HPDE6-E6E7 (cell line): Measurements from ENCODE around the gene GALNT2.

ENCODE experiments used
- DNase-seq: peaks from one replicate; pipeline ENCODE4 v3.0.0; 2011; ENCODE audit warnings: missing footprints; ENCODE audit errors: extremely low spot score

GALNT2 gene

DNA sequence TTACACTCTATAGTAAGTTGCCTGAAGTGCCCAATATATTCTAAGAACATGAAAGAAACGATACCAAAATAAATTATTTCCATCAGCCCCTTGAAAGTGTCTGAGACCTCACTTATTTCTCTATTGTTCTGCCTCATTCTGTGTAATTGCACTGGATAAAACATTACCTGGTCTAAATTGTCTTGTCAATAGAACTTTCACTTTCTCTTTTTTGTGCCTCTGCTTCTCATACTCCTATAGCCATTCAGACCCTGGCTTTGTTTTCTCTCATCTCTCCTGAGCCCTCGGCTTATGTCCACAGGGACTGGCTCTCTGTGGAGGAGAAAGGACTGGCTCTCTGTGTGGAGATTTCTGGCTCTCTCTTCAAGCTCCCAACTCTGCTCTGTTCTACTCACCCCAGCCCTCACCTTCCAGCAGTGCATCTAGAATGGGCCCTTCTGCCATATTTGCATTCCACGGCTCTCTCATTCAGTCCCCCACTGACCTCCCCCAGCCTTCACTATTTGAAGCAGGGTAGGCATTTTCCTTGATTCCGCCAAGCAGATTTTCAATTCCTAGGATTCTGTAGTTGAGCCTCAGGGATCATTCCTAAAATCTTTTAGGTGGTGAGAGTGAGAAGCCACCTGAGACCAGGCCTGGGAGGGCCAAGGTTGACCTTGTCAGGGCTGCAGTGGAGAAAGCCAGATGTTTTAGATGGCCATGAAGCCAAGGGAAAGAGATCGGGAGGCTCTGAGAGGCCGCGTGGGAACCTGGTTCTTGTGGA lies 15.9 kb upstream of the GALNT2 start:
- DNase-seq, result no peak

DNA sequence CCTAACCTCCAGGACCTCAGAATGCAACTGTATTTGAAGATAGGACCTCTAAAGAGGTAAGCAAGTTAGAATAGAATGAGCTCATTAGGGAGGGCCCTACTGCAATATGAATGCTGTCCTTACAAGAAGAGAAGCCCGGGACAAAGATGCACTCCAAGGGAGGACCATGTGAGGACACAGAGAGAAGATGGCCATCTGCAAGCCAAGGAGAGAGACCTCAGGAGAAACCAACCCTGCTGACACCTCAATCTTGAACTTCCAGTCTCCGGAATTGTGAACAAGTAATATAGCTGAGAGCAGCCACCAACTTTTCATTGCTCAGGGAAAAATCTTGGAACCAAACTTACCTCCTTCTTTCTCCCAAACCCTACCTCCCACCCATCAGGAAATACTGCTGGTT lies 15.0 kb upstream of the GALNT2 start:
- DNase-seq, result no peak

DNA sequence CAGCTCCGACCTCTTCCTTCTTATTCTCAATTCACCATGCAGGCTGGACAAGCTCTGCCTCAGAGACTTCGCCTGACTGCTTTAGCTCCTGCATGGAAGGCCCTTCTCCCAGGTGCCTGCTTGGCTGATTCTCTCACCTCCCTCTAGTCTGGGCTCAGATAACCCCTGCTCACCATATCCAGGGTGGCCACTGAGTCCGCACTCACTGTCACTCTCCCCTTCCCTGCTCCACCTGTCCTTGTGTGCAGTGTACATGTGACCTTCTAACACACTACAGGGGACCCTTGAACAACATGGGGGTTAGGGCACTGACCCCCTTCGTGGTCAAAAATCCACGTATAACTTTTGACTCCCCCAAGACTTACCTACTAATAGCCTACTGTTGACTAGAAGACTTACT lies 14.4 kb upstream of the GALNT2 start:
- DNase-seq, result no peak

DNA sequence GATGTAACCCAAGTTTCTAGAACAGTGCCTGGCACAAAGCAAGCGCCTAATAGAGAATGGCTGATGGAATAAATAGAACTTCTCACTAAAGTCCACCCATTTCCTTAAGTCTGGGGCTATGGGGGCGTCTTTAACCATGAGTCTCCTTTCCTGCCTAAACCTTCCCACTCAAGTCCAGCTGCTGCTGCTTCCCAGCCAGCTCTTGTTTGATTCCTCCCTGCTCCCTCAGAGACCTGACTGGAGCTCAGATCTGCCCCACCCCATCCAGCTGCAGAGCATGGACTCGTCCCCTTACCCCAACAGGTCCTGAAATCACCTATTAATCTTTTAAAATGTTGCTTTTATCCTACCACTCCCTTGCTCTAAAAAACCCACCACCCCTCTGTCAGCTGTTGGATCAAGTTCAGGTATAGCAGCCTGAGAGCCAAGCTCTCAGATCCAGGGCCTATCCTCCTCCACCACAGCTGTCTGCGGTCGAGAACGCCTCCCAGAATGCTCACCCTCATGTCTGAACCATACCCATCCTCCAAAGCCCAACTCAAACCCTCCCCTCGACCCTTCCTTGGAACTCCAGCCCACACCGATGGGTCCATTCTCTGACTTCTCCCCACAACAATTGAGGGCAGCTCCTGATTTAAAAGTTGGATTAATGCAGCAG lies 12.8 kb upstream of the GALNT2 start:
- DNase-seq, result no peak

DNA sequence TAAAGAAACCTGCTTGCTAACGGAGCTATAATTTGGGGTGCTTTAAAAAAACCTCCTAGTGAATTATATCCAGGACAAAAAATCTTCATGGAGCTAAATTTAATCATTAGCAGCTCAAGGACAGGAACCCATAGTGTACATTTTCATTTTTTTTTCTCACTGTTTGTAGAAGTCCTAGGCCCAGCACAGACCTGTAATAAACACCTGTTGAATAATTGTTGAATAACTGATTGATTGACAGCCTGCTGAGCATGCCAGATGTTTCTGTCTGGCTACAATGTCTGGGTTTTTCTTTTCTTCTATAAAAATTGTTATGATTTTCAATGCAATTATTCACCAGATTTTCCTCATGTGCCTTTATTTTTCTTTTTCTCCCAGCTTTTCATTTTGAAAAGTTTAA lies 10.9 kb upstream of the GALNT2 start:
- no peak for DNase-seq

DNA sequence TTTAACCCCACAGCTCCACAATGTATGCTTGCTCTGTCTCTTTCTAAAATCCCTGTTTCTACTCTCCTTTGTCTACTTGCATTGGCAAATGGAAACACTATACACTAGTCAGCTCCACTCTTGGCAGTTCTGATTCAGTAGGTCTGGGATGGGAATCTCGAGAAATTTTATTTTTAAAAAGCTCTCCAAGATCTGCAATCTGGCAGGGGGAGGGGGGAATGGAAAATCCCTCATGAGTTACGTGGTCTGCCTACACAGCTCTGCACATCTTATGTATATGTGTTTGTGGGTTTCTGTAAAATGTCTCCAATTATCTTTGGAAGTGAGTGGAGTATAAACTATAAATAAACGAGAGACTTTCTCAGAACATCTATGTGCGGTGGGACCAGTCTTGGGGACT lies 9.9 kb upstream of the GALNT2 start:
- no peak for DNase-seq

DNA sequence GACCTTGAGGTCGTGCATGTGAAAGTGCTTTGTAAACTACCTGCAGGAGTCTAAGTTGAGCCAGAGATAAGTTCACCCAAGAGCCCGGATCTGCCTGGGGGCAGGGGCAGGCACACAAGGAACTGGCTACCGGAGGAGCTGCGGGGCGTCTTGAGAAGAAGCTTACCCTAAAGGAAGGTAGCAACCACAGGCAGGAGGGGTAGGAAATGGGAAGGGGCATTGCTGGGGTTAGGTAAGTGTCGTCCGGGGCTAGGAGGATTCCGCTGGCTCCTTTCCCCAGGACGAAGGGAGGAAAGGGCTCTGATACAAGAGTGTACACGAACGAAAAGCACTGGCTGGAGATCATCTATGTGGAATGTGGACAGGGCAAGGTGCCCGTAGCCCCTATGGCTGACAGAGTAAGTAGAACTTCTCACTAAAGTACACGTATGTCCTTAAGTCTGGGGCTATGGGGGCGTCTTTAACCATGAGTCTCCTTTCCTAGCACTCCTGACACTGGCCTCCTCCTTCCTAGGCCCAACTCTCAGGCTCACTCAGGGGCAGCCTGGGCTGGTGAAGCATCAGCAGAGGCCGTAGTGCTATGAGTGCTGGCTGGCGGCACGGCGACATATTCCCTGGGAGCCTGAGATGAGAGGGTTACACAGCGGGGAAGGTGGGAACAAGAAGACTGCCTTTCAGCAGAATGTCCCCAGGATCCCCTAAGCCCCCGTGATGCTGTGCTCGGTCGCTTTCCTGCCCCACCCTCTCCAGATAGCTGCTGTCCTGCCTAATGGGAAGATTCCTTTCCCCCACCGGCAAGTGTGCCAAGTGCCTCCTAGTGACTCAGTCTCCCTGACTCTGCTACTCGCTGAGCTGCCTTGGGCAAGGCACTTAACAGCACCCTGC lies 9.1 kb upstream of the GALNT2 start:
- no peak for DNase-seq

DNA sequence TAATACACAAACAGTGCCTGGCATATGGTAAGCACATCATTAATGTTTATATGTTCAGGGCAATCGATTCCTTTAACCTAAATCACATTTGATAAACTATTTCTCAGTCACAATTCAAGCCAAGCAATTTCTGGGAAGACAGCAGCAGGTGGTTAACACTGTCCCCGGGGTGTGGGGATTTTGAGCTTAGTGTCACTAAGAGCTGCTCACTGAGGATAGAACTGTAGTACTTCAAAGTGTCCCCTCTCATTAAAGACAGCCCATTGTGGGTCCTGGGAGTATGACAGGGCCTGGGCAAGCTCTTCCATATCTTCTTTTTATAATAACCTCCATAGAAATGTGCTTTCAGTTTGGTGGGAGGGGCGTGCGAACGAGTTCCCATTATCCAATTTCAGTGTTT lies 8.4 kb upstream of the GALNT2 start:
- no peak for DNase-seq

DNA sequence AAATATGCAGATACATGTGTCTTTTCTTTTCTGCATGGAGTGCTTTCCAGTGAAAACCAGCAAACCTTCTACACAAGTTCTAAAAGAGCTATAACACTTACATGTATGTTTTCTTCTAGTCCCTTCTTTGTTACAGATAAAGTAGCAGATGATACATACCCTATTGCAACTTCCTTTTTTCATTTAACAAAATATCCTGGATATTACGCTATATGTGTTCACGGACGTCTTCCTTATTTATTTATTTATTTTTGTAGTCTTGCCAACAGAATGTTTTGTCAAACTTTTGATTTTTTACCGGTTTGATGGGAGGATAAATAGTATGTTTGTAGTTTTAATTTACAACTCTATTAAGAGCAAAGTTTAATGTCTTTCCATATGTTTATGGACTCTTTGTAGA lies 5.2 kb upstream of the GALNT2 start:
- DNase-seq, result no peak

DNA sequence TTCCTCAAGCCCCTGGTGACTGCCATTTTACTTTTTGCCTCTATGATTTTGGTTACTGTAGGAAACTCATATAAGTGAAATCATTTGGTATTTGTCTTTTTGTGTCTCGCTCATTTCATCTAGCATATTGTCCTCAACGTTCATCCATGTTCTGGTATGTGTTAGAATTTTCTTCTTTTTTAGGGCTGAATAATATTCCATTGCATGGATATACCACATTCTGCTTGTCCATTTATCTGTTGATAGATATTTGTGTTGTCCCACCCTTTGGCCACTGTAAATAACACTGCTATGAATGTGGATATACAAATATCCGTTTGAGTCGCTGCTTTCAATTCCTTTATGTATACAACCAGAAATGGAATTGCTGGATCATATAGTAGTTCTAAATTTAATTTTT lies 4.5 kb upstream of the GALNT2 start:
- DNase-seq, result no peak

DNA sequence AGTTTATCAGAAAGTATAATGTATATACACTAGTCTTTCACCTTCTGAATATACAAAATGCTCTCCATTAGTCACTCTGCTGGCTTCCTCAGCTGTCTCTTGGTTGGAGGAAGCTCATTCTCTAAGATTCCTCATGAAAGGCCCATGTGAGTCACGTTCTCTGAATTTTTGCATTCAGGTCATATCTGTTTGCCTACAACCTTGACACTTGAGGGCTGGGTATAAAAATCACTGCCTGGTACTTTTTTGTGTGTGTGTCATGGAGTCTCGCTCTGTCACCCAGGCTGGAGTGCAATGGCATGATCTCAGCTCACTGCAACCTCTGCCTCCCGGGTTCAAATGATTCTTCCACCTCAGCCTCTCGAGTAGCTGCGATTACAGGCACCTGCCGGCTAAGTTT lies 2.8 kb upstream of the GALNT2 start:
- DNase-seq, result no peak

DNA sequence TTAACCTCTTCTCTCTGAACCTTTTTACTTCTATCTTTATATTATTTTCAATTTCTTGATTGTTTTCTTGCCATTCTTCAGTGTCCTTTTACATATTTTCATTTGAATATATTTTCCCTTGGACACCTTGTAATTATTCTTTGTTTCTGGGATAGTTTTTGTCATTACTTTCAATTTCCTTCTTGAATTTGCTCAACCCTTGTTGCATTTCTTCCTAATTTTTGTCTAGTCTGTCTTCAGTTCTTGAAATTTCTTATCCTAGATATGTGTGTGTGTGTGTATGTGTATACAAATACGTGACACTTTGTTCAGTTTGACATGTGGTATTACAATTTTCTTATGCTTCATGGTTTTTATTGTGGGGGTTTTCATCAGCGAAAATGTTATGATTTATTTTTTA lies 1.9 kb upstream of the GALNT2 start:
- DNase-seq, result no peak

DNA sequence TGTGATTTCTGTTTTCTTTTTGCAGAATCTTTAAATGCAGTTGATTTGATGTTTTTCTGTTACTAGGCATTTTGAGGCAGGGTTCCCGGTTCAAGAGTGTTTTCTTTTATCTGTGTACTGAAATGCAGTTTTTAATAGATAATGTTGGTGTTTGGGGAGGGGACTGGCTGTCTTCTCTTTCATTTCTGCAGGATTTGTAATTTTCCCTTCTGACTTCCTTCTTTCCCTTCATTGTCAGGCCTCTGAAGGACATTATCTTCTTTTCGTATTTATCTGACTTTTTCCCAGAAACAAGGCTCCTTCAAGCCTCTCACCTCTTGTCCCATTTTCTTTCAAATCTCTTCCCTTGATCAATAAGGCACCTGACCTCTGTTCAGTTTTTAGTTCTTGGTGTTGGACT lies 1.5 kb upstream of the GALNT2 start:
- no peak for DNase-seq

DNA sequence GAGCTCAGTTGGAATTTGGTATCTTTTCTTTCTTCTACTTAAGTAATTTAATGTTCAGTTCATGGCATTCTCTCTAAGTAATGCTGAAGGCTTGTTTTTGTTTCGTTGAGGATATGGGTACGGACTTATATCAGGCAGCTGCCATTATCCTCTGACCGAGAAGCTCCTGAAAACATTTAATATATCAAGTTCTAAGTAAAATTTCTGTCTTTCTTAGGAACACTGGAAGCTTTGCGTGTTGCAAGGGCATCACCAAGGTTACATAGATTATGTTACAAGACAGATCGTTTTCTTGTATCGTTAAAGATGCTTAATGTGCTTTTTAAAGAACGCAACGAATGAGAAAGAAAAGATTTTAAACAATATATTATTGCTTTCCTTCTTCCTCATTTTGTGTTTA lies 1.0 kb upstream of the GALNT2 start:
- DNase-seq, result no peak

DNA sequence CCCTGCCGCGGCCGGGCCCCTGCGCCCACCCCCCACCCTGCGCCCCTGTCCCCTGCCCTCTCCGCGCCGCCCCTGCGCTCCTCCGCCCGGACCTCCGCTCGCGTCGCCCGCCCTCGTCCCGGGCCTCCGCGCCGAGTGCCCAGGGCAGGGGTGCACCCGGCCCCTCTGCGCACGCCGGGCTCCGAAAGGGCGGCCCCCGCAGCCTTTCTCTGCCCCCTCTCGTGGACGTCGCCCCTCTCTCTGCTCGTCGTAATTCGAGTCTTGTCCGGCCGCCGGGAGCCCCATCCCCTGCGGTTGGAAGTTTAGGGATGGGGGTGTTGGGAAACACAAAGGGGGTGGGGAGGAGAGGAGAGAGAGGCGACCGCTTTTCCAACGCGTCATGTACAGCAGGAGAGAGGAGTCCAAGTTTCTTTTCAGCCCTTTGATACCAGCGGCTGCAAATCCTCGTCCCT lies 407 bp downstream of the GALNT2 start:
- DNase-seq, result no peak

DNA sequence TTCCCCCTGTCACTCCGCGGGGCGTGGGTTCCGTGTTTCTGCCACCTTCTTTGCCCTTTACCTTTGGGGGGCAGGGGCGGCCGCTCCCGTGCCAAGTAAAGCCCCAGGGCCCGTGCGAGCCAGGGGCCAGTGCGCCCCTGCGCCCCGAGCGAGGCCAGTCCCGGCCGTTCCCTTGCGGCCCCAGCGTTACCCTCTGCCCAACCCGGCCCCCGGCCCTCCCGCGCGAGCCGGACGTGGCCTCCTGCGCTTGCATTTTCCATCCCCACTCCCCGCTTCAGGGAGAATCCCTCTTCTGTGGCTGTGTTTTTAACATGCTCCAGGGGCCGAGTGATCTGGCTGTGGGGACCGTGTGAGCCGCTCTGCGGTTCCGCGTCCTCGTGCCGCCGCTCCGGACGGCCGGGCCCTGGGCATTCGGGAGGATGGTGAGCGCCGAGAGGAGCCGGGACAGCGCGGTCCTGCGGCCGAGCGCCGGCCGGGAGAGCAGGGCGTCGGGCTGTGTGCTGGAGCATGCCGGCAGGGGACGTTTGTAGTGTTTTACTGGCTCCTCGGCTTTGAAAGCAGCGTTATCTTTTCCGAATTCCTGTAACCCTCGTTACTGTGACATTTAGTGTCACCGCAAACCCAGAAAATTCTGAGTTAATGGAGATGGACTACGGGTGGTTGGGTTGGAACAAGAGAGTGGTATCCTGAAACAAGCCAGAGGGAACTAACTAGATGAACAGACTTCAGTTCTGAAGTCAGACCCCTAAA lies 1.0 kb downstream of the GALNT2 start:
- DNase-seq, result no peak

DNA sequence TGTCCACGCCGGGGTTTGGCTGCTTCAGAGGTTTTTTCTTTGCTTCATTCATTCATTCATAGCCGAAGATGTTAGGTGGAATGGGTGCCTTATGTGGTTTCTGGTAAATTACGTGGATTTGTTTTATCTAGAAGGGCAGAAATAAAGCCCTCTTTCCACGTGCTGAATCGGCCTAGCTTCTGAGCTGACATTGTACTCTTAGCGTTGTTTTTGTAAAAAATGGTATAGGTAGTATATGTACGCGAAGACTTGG lies 1.5 kb downstream of the GALNT2 start:
- DNase-seq, result no peak

DNA sequence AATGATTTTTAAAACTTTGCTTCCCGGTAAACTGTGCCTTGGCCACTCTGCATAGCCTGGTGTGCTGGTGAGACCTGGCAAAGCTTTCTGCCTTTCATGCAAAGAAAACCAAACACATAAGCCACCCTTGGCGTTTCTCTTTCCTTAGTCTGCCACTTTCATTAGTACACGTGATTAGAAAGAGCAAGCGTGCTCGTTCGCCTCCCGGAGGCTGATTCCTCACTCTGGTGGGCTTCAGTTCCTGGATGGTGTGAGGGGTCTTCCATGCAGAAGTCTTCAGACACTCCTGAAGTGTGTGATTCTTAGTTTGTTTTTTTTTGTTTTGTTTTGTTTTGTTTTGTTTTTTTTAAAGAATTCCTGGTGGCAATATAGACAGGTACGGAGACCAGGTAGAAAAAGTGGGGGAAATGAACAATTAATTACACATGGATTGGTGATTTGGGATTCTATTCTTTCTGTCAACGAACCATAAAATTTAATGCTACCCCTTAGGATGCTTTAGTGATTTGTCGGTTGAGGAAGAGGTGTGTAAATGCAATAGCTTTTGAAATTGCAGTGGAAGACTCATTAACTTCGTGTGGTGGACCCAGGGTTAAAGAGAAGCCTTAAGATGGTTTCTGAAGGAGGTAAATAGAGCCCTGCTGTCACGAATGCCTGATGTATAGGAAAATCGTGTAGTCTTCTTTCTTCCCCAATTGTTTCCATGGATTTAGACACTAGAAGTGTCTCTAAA lies 2.1 kb downstream of the GALNT2 start:
- no peak for DNase-seq

DNA sequence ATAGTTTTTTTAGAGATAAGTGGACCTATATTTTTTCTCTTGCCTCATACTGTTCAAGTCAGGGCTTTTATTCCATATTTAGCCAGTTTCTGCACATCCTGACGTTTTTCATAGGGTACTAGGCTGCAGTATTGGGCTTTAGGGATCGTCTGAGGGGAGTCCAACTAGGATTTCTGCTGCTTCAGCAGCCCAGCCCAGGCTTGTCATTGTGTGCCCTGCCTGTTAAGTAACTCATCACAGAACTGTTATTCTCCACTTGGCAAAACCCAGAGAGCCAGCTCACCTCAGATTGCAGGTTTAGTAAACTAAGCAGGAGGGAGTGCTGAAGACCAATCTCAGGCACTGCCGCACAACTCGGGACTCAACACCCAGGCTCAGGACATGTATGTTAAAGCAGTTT lies 2.8 kb downstream of the GALNT2 start:
- DNase-seq, result no peak

DNA sequence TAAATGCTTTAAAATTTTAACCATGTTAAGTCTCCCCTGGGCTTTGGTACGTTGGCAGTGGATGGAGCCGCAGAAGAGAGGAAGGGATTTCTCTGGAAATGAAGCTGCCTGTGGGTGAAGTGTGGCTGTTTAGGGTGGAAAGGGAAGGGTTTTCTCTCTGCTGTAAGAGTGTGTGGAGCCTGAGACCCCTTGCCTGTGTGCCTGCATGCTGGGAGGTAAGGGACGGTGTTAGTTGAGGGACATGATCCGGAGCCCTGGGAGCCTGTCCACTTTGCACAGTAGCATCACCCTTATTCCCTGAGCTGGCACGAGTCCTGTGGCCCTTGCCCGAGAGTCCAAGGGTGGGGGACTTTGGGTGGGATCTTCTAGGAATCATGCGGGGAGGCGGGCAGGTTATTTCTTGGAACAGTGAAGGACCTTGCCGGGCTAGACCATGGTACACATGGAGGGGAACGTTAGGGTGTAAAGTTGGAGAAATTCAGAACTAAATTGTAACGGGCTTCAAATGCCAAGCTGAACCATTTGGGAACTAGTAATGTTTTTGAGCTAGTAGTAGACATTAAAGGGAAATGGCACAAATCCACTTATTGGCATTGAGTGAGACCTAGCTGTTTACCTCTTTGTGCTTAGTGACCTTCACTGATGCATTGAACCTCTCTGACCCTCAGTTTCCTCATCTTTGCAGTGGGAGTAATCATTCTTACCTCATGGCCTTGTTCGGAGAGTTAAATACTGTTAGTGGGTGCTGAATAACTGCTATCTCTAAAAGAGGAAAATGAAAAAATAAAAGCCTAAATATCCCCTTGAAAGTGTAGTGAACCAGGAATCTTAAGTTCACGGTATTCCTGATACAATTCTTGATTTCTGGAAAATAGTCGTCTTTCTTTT lies 3.5 kb downstream of the GALNT2 start:
- DNase-seq, result no peak

DNA sequence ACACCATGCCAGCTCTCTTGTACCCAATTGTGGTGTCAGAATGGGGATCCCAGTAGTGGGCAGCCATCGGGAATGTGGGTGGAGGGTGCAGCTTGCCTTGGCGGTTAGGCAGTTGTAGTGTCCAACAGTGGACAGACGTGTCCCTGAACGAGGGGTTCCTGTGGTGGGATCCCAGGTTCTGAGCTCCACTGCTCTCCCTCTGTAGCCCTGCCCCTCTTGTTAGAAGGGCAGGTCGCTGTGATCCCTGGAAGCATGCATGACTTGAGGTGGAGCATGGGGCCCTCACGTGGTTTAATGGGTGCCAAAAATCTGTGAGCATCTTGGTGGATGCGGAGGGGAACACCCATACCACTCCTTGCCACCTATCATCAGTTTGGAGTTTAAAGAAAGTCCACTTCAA lies 4.3 kb downstream of the GALNT2 start:
- no peak for DNase-seq
